HG02610 (cell line): ENCODE data around the gene BCL2L12.
"Not testable (repeated sequence)": the region's sequence is repeated elsewhere in the genome, so short reads cannot be mapped to it uniquely, and the experiment has no call there.

Experiments
- ATAC-seq: cut with Tn5 transposase; IDR thresholded peaks from one replicate; pipeline ENCODE4 v1.9.1; 2021; ENCODE audit warnings: mild to moderate bottlenecking, moderate library complexity; ENCODE audit not compliant: unreplicated experiment

The BCL2L12 gene

GRCh38 chr19:49665351-49666119, at the start of gene BCL2L12, which contains the start of gene IRF3:
Gene BCL2L12, plus strand, starts transcription at chr19:49665933. Its CDS starts 760 bp downstream, at chr19:49666693.
Gene IRF3, minus strand, starts transcription at chr19:49665857. Its CDS starts 1,019 bp downstream, at chr19:49664838.
- ATAC-seq = peak; percentile 75

GRCh38 chr19:49616532-49616931, 49.2 kb upstream of the BCL2L12 start:
- ATAC-seq = no peak

- ATAC-seq = no peak
These were observed 48.8 kb upstream of the BCL2L12 start for GRCh38 chr19:49616945-49617344.

- ATAC-seq = not testable (repeated sequence)
These were observed 47.9 kb upstream of the BCL2L12 start for GRCh38 chr19:49617860-49618259.

GRCh38 chr19:49624967-49625910, 40.5 kb upstream of the BCL2L12 start:
- ATAC-seq = no peak

GRCh38 chr19:49626226-49626625, 39.5 kb upstream of the BCL2L12 start:
- no peak for ATAC-seq

GRCh38 chr19:49629659-49630058, 36.1 kb upstream of the BCL2L12 start:
- ATAC-seq = no peak

- ATAC-seq = no peak
These were observed 34.6 kb upstream of the BCL2L12 start for GRCh38 chr19:49631014-49631588.

GRCh38 chr19:49631610-49632192, 34.0 kb upstream of the BCL2L12 start:
- no peak for ATAC-seq

GRCh38 chr19:49632576-49632975, 33.2 kb upstream of the BCL2L12 start:
- ATAC-seq = no peak

GRCh38 chr19:49633273-49633672, 32.5 kb upstream of the BCL2L12 start:
- not testable (repeated sequence) for ATAC-seq

- no peak for ATAC-seq
These were observed 30.1 kb upstream of the BCL2L12 start for GRCh38 chr19:49635530-49636232.

GRCh38 chr19:49636233-49636932, 29.4 kb upstream of the BCL2L12 start:
- no peak for ATAC-seq

- ATAC-seq = no peak
These were observed 27.7 kb upstream of the BCL2L12 start for GRCh38 chr19:49637821-49638738.

GRCh38 chr19:49639401-49640112, 26.2 kb upstream of the BCL2L12 start:
- ATAC-seq = no peak

- peak; percentile 64 for ATAC-seq
These were observed 25.4 kb upstream of the BCL2L12 start, which contains the start of gene RRAS for GRCh38 chr19:49640113-49640898. Gene RRAS, minus strand, starts transcription at chr19:49640143. Its CDS starts 45 bp downstream, at chr19:49640098.
